Neural progenitor cell (in vitro differentiated cells): ENCODE measurements around the gene UBE2D2. TPM values are rescaled to one million over a fixed set of nuclear protein-coding genes. Genes with fewer than 3 reads are reported as not detected.
A peak's percentile ranks its signal among the peaks of the same experiment; 100 is the strongest.
"Not testable (repeated sequence)": the region's sequence is repeated elsewhere in the genome, so short reads cannot be mapped to it uniquely, and the experiment has no call there.

Source experiments
- DNase-seq: peaks from one replicate; pipeline ENCODE4 v3.0.0-alpha.2; 2016; ENCODE audit warnings: low spot score
- H2AFZ ChIP-seq: fragments of 200-600 bp; sonication (generic); replicated peaks from 2 replicates; pipeline ENCODE4 v1.6.1; 2016; ENCODE audit warnings: antibody characterized with exemption
- H3F3A ChIP-seq: fragments of 200-600 bp; sonication (generic); 2 replicates; pipeline ENCODE4 v1.6.1; 2016; ENCODE audit warnings: antibody characterized with exemption, low read depth
- H3K27ac ChIP-seq: fragments of 200-600 bp; sonication (generic); 2 replicates; pipeline ENCODE4 v1.5.1; 2016; ENCODE audit warnings: mild to moderate bottlenecking
- H3K27me3 ChIP-seq: fragments of 200-600 bp; sonication (generic); 2 replicates; pipeline ENCODE4 v1.6.1; 2016; ENCODE audit warnings: mild to moderate bottlenecking, moderate library complexity
- H3K36me3 ChIP-seq: fragments of 200-600 bp; sonication (generic); 2 replicates; pipeline ENCODE4 v1.5.1; 2016
- H3K4me1 ChIP-seq: fragments of 200-600 bp; sonication (generic); 2 replicates; pipeline ENCODE4 v1.6.1; 2016; ENCODE audit warnings: mixed run types
- H3K4me2 ChIP-seq: fragments of 200-600 bp; sonication (generic); 2 replicates; pipeline ENCODE4 v1.6.1; 2016
- H3K4me3 ChIP-seq: fragments of 200-600 bp; sonication (generic); 2 replicates; pipeline ENCODE4 v1.5.1; 2016
- H3K79me2 ChIP-seq: fragments of 200-600 bp; sonication (generic); 2 replicates; pipeline ENCODE4 v1.6.1; 2016; ENCODE audit warnings: low read depth
- H3K9ac ChIP-seq: fragments of 200-600 bp; sonication (generic); 2 replicates; pipeline ENCODE4 v1.6.1; 2016
- H3K9me3 ChIP-seq: fragments of 200-600 bp; sonication (generic); 2 replicates; pipeline ENCODE4 v1.5.1; 2016; ENCODE audit warnings: low read depth
- H4K20me1 ChIP-seq: fragments of 200-600 bp; sonication (generic); 2 replicates; pipeline ENCODE4 v1.6.1; 2016; ENCODE audit warnings: low read depth
- H3K27ac Mint-ChIP-seq: 3 replicates; pipeline ENCODE4 v1.8.0; 2021; ENCODE audit warnings: mixed read lengths
- H3K27me3 Mint-ChIP-seq: 2 replicates; pipeline ENCODE4 v1.8.0; 2022; ENCODE audit warnings: low read depth, mild to moderate bottlenecking, inconsistent platforms, moderate library complexity, mixed read lengths; ENCODE audit not compliant: insufficient read depth
- H3K36me3 Mint-ChIP-seq: 3 replicates; pipeline ENCODE4 v1.8.0; 2021; ENCODE audit warnings: mixed read lengths
- H3K4me1 Mint-ChIP-seq: 3 replicates; pipeline ENCODE4 v1.8.0; 2021; ENCODE audit warnings: mixed read lengths
- H3K4me3 Mint-ChIP-seq: 3 replicates; pipeline ENCODE4 v1.8.0; 2021; ENCODE audit warnings: mild to moderate bottlenecking, moderate library complexity, mixed read lengths
- H3K9me3 Mint-ChIP-seq: 3 replicates; pipeline ENCODE4 v1.8.0; 2020; ENCODE audit warnings: mixed read lengths
- EZH2 ChIP-seq: fragments of 200-600 bp; sonication (generic); IDR thresholded peaks from 2 replicates; pipeline ENCODE4 v1.6.1; 2017; ENCODE audit warnings: antibody characterized with exemption, mild to moderate bottlenecking, moderate library complexity
- EZH2phosphoT487 ChIP-seq: fragments of 200-600 bp; sonication (generic); IDR thresholded peaks from 2 replicates; pipeline ENCODE4 v1.6.1; 2017; ENCODE audit warnings: antibody characterized with exemption
- total RNA-seq: library from RNA; depleted of rRNA; stranded (reverse); fragments of >200 nt; gene quantifications from 2 replicates; pipeline ENCODE4 v1.2.3, GENCODE V29; 2015; ENCODE audit warnings: low replicate concordance
- TF ChIP-seq, protein P1 (sequence below): fragments of 200-600 bp; sonication (generic); IDR thresholded peaks from 2 replicates; pipeline ENCODE4 v1.5.1; 2017; ENCODE audit warnings: antibody characterized with exemption, mild to moderate bottlenecking

Gene UBE2D2
- total RNA-seq, 1 donor from 2014 or later: 141 TPM

DNA sequence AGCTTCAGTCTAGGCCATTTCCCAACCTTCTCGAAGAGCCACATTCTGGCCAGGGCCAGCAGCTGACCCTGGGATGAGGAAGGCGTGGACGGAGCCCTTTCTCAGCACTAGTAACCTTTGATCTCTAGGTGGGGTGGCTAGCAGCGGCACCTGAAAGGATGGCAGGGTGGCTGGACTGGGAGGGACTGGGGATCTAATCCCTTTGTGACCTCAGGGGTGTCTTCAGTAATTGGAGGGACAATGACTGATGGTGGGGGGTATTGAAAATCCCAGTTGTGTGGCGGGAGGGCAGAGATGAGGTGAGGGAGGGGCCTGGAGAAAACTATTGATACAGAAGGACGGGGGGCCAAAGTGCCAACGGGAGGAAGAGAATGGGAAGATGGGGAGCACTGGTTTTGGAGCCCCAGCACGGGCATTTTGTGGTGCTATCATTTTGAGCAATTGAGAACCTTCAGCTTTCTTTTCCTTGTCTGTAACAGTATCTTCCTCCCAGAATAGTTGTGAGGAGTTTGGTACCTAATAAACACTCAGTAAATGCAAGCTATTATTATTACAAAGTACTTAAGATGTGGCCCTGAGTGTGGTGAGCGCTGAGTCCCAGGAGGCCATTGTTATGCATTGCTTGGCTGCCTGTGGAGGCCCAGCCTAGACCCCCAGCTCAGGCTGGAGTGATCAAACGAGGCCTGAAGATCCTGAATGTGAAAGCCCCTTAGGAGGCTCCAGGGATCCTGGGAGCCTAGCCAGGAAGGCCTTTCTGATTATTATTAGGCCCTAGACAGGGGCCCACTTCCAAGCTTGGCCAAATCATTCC lies 37.3 kb upstream of the UBE2D2 start:
- H4K20me1 ChIP-seq: peaks cover 5% of the 10 kb centered on the region
- Mint-ChIP-seq H3K4me3 (no peak overlapping the region), H3K9me3 (no peaks in the 10 kb centered on the region), H3K27ac (peak overlapping the region; percentile 46), H3K27me3 (peaks cover 6% of the 10 kb centered on the region), H3K4me1 (peaks cover 57% of the 10 kb centered on the region), H3K36me3 (no peaks in the 10 kb centered on the region)
- H3K27ac ChIP-seq: no peak overlapping the region
- H3K79me2 ChIP-seq: no peaks in the 10 kb centered on the region
- DNase-seq: peak; percentile 46
- TF ChIP-seq, protein P1, sequence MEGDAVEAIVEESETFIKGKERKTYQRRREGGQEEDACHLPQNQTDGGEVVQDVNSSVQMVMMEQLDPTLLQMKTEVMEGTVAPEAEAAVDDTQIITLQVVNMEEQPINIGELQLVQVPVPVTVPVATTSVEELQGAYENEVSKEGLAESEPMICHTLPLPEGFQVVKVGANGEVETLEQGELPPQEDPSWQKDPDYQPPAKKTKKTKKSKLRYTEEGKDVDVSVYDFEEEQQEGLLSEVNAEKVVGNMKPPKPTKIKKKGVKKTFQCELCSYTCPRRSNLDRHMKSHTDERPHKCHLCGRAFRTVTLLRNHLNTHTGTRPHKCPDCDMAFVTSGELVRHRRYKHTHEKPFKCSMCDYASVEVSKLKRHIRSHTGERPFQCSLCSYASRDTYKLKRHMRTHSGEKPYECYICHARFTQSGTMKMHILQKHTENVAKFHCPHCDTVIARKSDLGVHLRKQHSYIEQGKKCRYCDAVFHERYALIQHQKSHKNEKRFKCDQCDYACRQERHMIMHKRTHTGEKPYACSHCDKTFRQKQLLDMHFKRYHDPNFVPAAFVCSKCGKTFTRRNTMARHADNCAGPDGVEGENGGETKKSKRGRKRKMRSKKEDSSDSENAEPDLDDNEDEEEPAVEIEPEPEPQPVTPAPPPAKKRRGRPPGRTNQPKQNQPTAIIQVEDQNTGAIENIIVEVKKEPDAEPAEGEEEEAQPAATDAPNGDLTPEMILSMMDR: no peak
- no peak for TF ChIP-seq EZH2phosphoT487
- no peak for TF ChIP-seq EZH2
- H2AFZ ChIP-seq: no peak overlapping the region
- H3K4me3 ChIP-seq: no peak overlapping the region
- H3K9me3 ChIP-seq: no peaks in the 10 kb centered on the region
- H3K36me3 ChIP-seq: no peaks in the 10 kb centered on the region
- H3K4me2 ChIP-seq: peak overlapping the region; percentile 48
- peaks cover 46% of the 10 kb centered on the region for H3K4me1 ChIP-seq
- no peaks in the 10 kb centered on the region for H3K27me3 ChIP-seq
- H3K9ac ChIP-seq: no peak overlapping the region
- H3F3A ChIP-seq: peaks cover 47% of the 10 kb centered on the region

DNA sequence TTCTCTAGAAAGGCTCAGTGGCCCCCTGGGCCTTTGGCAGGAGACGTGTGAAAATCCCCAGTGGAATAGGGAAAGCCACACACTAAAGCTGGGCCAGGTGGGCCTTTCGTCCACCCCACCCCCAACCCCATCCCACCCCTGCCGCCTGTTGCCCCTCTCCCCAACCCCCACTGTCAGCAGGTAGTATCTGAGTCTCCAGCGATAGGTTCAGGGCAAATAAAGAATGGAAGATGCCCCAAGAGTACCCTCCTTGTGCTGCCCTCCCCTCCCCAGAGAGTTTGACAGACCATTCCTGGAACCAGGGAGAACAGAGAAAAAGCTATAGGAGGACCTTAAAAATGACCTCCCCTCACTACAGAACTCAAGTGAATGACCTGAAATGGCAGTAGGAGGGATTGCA lies 36.7 kb upstream of the UBE2D2 start:
- Histone ChIP-seq H2AFZ (no peak overlapping the region), H3K4me1 (peaks cover 46% of the 10 kb centered on the region)
- peaks cover 55% of the 10 kb centered on the region for H3K4me1 Mint-ChIP-seq

DNA sequence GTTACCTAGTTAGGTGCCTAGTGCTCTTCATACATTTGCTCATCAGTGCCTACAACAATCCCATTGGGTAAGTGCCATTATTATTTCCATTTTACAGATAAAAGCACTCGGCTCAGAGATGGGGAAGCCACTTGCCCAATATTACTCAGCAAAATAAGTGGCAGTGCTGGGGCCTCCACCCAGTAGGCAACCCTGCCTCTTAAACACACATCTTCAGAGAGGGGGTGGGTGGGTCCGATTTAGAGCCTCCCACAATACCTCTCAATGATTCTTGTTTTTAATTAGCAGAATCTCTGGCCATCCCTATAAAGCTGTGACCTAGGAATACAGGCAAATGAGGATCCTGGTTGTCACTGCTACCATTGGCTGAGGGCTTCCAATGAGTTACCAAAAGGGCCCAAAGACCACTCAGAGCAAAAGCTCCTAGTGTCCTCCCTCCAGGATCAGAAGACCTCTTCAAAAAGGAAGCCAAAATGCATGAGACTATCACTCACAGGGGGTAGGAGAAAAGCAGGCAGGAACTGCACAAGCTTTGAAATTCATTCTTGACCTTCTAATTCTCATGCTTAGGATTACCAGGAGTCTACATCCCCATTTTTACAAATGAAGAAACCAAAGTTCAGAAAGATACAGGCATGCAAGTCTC lies 36.1 kb upstream of the UBE2D2 start:
- Histone ChIP-seq H3K4me3 (no peak overlapping the region), H4K20me1 (peaks cover 5% of the 10 kb centered on the region), H3K79me2 (no peaks in the 10 kb centered on the region), H3F3A (peaks cover 45% of the 10 kb centered on the region), H3K9me3 (no peaks in the 10 kb centered on the region), H3K36me3 (no peaks in the 10 kb centered on the region), H3K27me3 (no peaks in the 10 kb centered on the region), H2AFZ (no peak overlapping the region), H3K9ac (no peak overlapping the region), H3K4me2 (no peak overlapping the region), H3K4me1 (peaks cover 46% of the 10 kb centered on the region), H3K27ac (no peak overlapping the region)
- Mint-ChIP-seq H3K36me3 (no peaks in the 10 kb centered on the region), H3K9me3 (no peaks in the 10 kb centered on the region), H3K4me1 (peaks cover 57% of the 10 kb centered on the region), H3K27ac (peak overlapping the region; percentile 99), H3K27me3 (peaks cover 6% of the 10 kb centered on the region), H3K4me3 (peak overlapping the region; percentile 80)
- no peak for DNase-seq
- TF ChIP-seq, protein P1: no peak
- TF ChIP-seq EZH2 (no peak), EZH2phosphoT487 (no peak)

More for the DNA sequence above, 36.7 kb upstream of the UBE2D2 start:
- Histone ChIP-seq H3K4me2 (peak overlapping the region; percentile 48), H4K20me1 (peaks cover 5% of the 10 kb centered on the region), H3K36me3 (no peaks in the 10 kb centered on the region), H3K9me3 (no peaks in the 10 kb centered on the region), H3K27me3 (no peaks in the 10 kb centered on the region), H3K79me2 (no peaks in the 10 kb centered on the region), H3K9ac (no peak overlapping the region), H3K27ac (no peak overlapping the region), H3K4me3 (no peak overlapping the region), H3F3A (peaks cover 45% of the 10 kb centered on the region)
- no peak for DNase-seq
- H3K4me3 Mint-ChIP-seq: no peak overlapping the region
- no peak for TF ChIP-seq EZH2
- TF ChIP-seq, protein P1: no peak
- no peak for TF ChIP-seq EZH2phosphoT487
- H3K36me3 Mint-ChIP-seq: no peaks in the 10 kb centered on the region
- peaks cover 6% of the 10 kb centered on the region for H3K27me3 Mint-ChIP-seq
- peak overlapping the region; percentile 46 for H3K27ac Mint-ChIP-seq
- no peaks in the 10 kb centered on the region for H3K9me3 Mint-ChIP-seq

DNA sequence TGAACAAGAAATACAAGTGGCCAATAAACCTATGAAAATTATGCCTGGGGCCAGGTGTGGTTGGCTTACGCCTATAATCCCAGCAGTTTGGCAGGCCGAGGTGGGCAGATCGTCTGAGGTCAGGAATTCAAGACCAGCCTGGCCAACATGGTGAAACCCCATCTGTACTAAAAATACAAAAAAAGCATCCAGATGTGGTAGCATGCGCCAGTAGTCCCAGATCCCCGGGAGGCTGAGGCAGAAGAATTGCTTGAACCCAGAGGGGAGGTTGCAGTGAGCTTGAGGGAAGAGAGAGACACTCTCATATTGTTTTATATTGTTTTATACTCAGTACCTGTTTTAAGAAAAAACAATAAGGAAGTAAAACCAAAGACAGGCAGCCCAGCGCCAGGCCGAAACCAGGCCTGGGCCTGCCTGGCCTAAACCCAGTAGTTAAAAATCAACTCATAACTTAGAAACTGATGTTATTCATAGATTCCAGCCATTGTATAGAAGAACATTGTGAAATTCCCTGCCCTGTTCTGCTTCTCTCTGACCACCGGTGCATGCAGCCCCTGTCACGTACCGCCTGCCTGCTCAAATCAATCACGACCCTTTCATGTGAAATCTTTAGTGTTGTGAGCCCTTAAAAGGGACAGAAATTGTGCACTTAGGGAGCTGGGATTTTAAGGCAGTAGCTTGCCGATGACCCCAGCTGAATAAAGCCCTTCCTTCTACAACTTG lies 35.4 kb upstream of the UBE2D2 start:
- H3K27me3 Mint-ChIP-seq, H3K9me3 ChIP-seq, H3K27ac ChIP-seq, H3K36me3 ChIP-seq, H3K27me3 ChIP-seq, H3K9me3 Mint-ChIP-seq, DNase-seq, H4K20me1 ChIP-seq, H3K9ac ChIP-seq, H3K79me2 ChIP-seq, H2AFZ ChIP-seq, H3K36me3 Mint-ChIP-seq, H3K4me3 ChIP-seq: not testable (repeated sequence)
- Mint-ChIP-seq H3K4me1 (peaks cover 62% of the 10 kb centered on the region), H3K27ac (peak overlapping the region; percentile 99), H3K4me3 (peak overlapping the region; percentile 80)
- H3K4me2 ChIP-seq: peak overlapping the region; percentile 41
- peaks cover 46% of the 10 kb centered on the region for H3K4me1 ChIP-seq
- peaks cover 45% of the 10 kb centered on the region for H3F3A ChIP-seq

DNA sequence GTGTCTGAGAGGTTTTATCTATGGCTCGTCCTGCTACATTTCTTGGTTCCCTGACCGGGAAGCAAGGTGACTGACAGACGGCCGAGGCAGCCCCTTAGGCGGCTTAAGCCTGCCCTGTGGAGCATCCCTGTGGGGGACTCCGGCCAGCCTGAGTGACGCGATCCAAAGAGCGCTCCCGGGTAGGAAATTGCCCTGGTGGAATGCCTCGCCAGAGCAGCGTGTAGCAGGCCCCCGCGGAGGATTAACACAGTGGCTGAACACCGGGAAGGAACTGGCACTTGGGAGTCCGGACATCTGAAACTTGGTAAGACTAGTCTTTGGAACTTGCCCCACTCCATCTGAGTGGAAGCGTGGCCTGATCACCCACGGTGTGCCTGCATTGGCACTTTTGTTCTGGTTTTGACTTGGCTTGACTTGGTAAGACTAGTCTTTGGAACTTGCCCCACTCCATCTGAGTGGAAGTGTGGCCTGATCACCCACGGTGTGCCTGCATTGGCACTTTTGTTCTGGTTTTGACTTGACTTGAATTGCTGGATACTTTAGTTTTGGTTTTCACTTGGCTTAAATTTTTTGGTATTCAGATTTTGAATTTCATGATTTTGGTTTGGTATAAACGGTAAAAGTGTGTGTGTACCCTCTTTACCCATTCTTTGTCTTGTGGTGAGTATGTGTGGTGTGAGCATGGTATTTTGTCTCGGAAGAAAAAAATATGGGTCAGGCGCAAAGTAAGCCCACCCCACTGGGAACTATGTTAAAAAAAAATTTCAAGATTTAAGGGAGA lies 34.6 kb upstream of the UBE2D2 start:
- peaks cover 70% of the 10 kb centered on the region for H3K4me1 Mint-ChIP-seq
- H4K20me1 ChIP-seq: not testable (repeated sequence)

More for the DNA sequence above, 34.6 kb upstream of the UBE2D2 start:
- not testable (repeated sequence) for H3K27me3 ChIP-seq, H3K36me3 Mint-ChIP-seq, H3K79me2 ChIP-seq, H3K4me3 ChIP-seq, H3K27me3 Mint-ChIP-seq, H3K9me3 ChIP-seq, H3K36me3 ChIP-seq, H3K9ac ChIP-seq, H2AFZ ChIP-seq, H3K9me3 Mint-ChIP-seq, H3K27ac ChIP-seq
- H3K4me3 Mint-ChIP-seq: peak overlapping the region; percentile 80
- peak overlapping the region; percentile 99 for H3K27ac Mint-ChIP-seq
- peaks cover 46% of the 10 kb centered on the region for H3K4me1 ChIP-seq
- peak; percentile 81 for DNase-seq
- H3F3A ChIP-seq: peaks cover 45% of the 10 kb centered on the region
- H3K4me2 ChIP-seq: peak overlapping the region; percentile 41
